ENCODE results near the gene NUDCD3. TPM values are rescaled to one million over a fixed set of nuclear protein-coding genes. Genes with fewer than 3 reads are reported as not detected.
A peak's percentile ranks its signal among the peaks of the same experiment; 100 is the strongest.

The NUDCD3 gene
- total and polyA plus RNA-seq, 7 donors: 34.6 to 140 (median 97.7) TPM

- DNase-seq: no peak
- whole genome bisulfite sequencing, 3 donors: 81 to 87% (median 81%) methylated on average over 2 of the region's 2 CpGs
- H3K27me3 ChIP-seq (ENCODE audit: insufficient read depth in 3 of 3, low read length in 2 of 3): no peaks in the 10 kb centered on the region
- H3K4me1 ChIP-seq: peaks cover 14% of the 10 kb centered on the region
- no peaks in the 10 kb centered on the region for H3K36me3 ChIP-seq (ENCODE audit: insufficient read depth in 1 of 2, low read depth in 1 of 2)
- no peak for TF ChIP-seq CTCF (IDR thresholded peaks at IDR 0.05)
- H3K27ac ChIP-seq: no peak overlapping the region
- intact Hi-C loops (cut with DNase I): loop anchor here in 1 of 2 donors (5.0 kb wide), 1 partner anchor 72 kb away; no protein-coding TSS in a partner anchor
- no peaks in the 10 kb centered on the region for H3K9me3 ChIP-seq
- ATAC-seq: no peak
- H3K4me3 ChIP-seq: no peak overlapping the region
Measured at GRCh38 chr7:44494960-44495359, 4.5 kb upstream of the NUDCD3 start.

- 8 to 11% (median 8%) methylated on average over 3 of the region's 3 CpGs for WGBS, 3 donors
- DNase-seq (no peak), ATAC-seq (no peak)
- Histone ChIP-seq H3K27me3 (ENCODE audit: insufficient read depth in 3 of 3, low read length in 2 of 3) (no peaks in the 10 kb centered on the region), H3K4me1 (peaks cover 28% of the 10 kb centered on the region), H3K36me3 (ENCODE audit: insufficient read depth in 1 of 2, low read depth in 1 of 2) (no peaks in the 10 kb centered on the region), H3K9me3 (no peaks in the 10 kb centered on the region), H3K4me3 (peak overlapping the region; percentile 88), H3K27ac (peak overlapping the region; percentile 97)
- intact Hi-C loops (cut with DNase I): no loop called here
- no peak for TF ChIP-seq CTCF (IDR thresholded peaks at IDR 0.05)
Measured at GRCh38 chr7:44491229-44491628, 771 bp upstream of the NUDCD3 start.

GRCh38 chr7:44489955-44490350 lies 505 bp downstream of the NUDCD3 start:
- TF ChIP-seq CTCF (IDR thresholded peaks at IDR 0.05): no peak
- H3K4me3 ChIP-seq: peak overlapping the region; percentile 88
- peak; percentile 6 to 18 (median 8) for ATAC-seq
- intact Hi-C loops (cut with DNase I): no loop called here
- no peaks in the 10 kb centered on the region for H3K9me3 ChIP-seq
- H3K36me3 ChIP-seq (ENCODE audit: insufficient read depth in 1 of 2, low read depth in 1 of 2): peaks cover under 1 to 2% of the 10 kb centered on the region in 2 donors
- H3K27me3 ChIP-seq (ENCODE audit: insufficient read depth in 3 of 3, low read length in 2 of 3): no peaks in the 10 kb centered on the region
- peaks cover 41% of the 10 kb centered on the region for H3K4me1 ChIP-seq
- DNase-seq: no peak
- peak overlapping the region; percentile 97 for H3K27ac ChIP-seq
- WGBS, 3 donors: 0 to 1% (median 1%) methylated on average over 19 of the region's 19 CpGs

GRCh38 chr7:44488955-44489354 lies 1.5 kb downstream of the NUDCD3 start:
- H3K27ac ChIP-seq: peak overlapping the region; percentile 97
- TF ChIP-seq CTCF (IDR thresholded peaks at IDR 0.05): no peak
- H3K4me1 ChIP-seq: peaks cover 51% of the 10 kb centered on the region

GRCh38 chr7:44486693-44487092 lies 3.8 kb downstream of the NUDCD3 start:
- H3K27me3 ChIP-seq (ENCODE audit: insufficient read depth in 3 of 3, low read length in 2 of 3): no peaks in the 10 kb centered on the region
- no peak overlapping the region for H3K4me3 ChIP-seq
- no peaks in the 10 kb centered on the region for H3K9me3 ChIP-seq
- DNase-seq: no peak
- H3K36me3 ChIP-seq (ENCODE audit: insufficient read depth in 1 of 2, low read depth in 1 of 2): peaks cover 5 to 35% of the 10 kb centered on the region in 2 donors
- intact Hi-C loops (cut with DNase I): no loop called here
- peak; percentile 46 to 79 (median 74) for ATAC-seq
- H3K27ac ChIP-seq: peak overlapping the region; percentile 44
- WGBS, 3 donors: 70 to 90% (median 81%) methylated on average over 1 of the region's 1 CpG
- peak; percentile 4 for TF ChIP-seq CTCF (IDR thresholded peaks at IDR 0.05)
- peaks cover 54% of the 10 kb centered on the region for H3K4me1 ChIP-seq

More at GRCh38 chr7:44488955-44489354, 1.5 kb downstream of the NUDCD3 start:
- 50 to 81% (median 56%) methylated on average over 3 of the region's 3 CpGs for WGBS, 3 donors
- H3K36me3 ChIP-seq (ENCODE audit: insufficient read depth in 1 of 2, low read depth in 1 of 2): peaks cover 3 to 12% of the 10 kb centered on the region in 2 donors
- intact Hi-C loops (cut with DNase I): no loop called here
- H3K4me3 ChIP-seq: peak overlapping the region; percentile 88
- H3K27me3 ChIP-seq (ENCODE audit: insufficient read depth in 3 of 3, low read length in 2 of 3): no peaks in the 10 kb centered on the region
- DNase-seq (no peak), ATAC-seq (no peak)
- H3K9me3 ChIP-seq: no peaks in the 10 kb centered on the region

Data from psoas muscle (tissue), 8 donors.